Liver (tissue), 9 donors: ENCODE data around the gene LAMP2. TPM values are rescaled to one million over a fixed set of nuclear protein-coding genes. Genes with fewer than 3 reads are reported as not detected.

Source experiments
- DNase-seq: peaks from one replicate; pipeline ENCODE4 v3.0.0-alpha.2; 2017; ENCODE audit warnings: low spot score
- H3K27ac ChIP-seq, 2 donors: one replicate each; pipeline ENCODE4 v1.7.0; 2013; ENCODE audit warnings: inconsistent platforms in 2 of 2, low read length in 2 of 2, control low read depth in 1 of 2, low read depth in 1 of 2, mild to moderate bottlenecking in 1 of 2
- H3K27me3 ChIP-seq, 4 donors: one replicate each; pipeline versions ENCODE4 v1.6.1 to v1.7.0; 2013; ENCODE audit warnings: low read length in 3 of 4, inconsistent platforms in 1 of 4, mild to moderate bottlenecking in 1 of 4, moderate library complexity in 1 of 4; ENCODE audit not compliant: control insufficient read depth in 4 of 4, insufficient read depth in 4 of 4
- H3K36me3 ChIP-seq, 4 donors: one replicate each; pipeline versions ENCODE4 v1.6.1 to v1.7.0; 2013; ENCODE audit warnings: low read length in 3 of 4, mild to moderate bottlenecking in 3 of 4, low read depth in 1 of 4, moderate library complexity in 1 of 4; ENCODE audit not compliant: control insufficient read depth in 4 of 4, insufficient read depth in 3 of 4
- H3K4me1 ChIP-seq, 4 donors: one replicate each; pipeline versions ENCODE4 v1.6.1 to v1.7.0; 2013; ENCODE audit warnings: low read length in 3 of 4, mild to moderate bottlenecking in 3 of 4, moderate library complexity in 1 of 4; ENCODE audit not compliant: control insufficient read depth in 4 of 4, insufficient read depth in 4 of 4
- H3K4me3 ChIP-seq, 3 donors: one replicate each; pipeline versions ENCODE4 v1.6.1 to v1.7.0; 2013; ENCODE audit warnings: low read length in 3 of 3, control low read depth in 1 of 3, low read depth in 1 of 3, mild to moderate bottlenecking in 1 of 3
- H3K9ac ChIP-seq, 2 donors: one replicate each; pipeline ENCODE4 v1.7.0; 2013; ENCODE audit warnings: low read length in 2 of 2, mild to moderate bottlenecking in 2 of 2, moderate library complexity in 2 of 2, control low read depth in 1 of 2, low read depth in 1 of 2
- H3K9me3 ChIP-seq, 4 donors: one replicate each; pipeline versions ENCODE4 v1.6.1 to v1.7.0; 2013; ENCODE audit warnings: low read length in 3 of 4; ENCODE audit not compliant: control insufficient read depth in 4 of 4
- EGR1 ChIP-seq, 2 donors: IDR thresholded peaks; 2 replicates each; pipeline ENCODE4 v1.6.1; 2016 to 2018; ENCODE audit warnings: antibody characterized with exemption in 2 of 2, low read depth in 2 of 2
- FOXA1 ChIP-seq: IDR thresholded peaks from 2 replicates; pipeline ENCODE4 v1.6.1; 2016; ENCODE audit warnings: antibody characterized with exemption
- FOXA2 ChIP-seq: IDR thresholded peaks from 2 replicates; pipeline ENCODE4 v1.6.1; 2016; ENCODE audit warnings: antibody characterized with exemption
- GABPA ChIP-seq, 2 donors: IDR thresholded peaks in 1 of 2; conservative IDR thresholded peaks in 1 of 2; 2 replicates each; pipeline ENCODE4 v1.6.1; 2016; ENCODE audit warnings: antibody characterized with exemption in 2 of 2, mild to moderate bottlenecking in 1 of 2, moderate library complexity in 1 of 2
- HNF4A ChIP-seq, 2 donors: conservative IDR thresholded peaks; 2 replicates each; pipeline ENCODE4 v1.6.1; 2016; ENCODE audit warnings: antibody characterized with exemption in 2 of 2, mild to moderate bottlenecking in 2 of 2
- HNF4G ChIP-seq: IDR thresholded peaks from 2 replicates; pipeline ENCODE4 v1.6.1; 2016; ENCODE audit warnings: antibody characterized with exemption
- JUND ChIP-seq, 2 donors: IDR thresholded peaks; 2 replicates each; pipeline ENCODE4 v1.6.1; 2016; ENCODE audit warnings: antibody characterized with exemption in 2 of 2
- NR2F2 ChIP-seq: IDR thresholded peaks from 2 replicates; pipeline ENCODE4 v1.6.1; 2016; ENCODE audit warnings: antibody characterized with exemption
- RAD21 ChIP-seq, 2 donors: IDR thresholded peaks; 2 replicates each; pipeline ENCODE4 v1.6.1; 2016; ENCODE audit warnings: antibody characterized with exemption in 2 of 2, mild to moderate bottlenecking in 2 of 2
- RXRA ChIP-seq, 2 donors: IDR thresholded peaks; 2 replicates each; pipeline ENCODE4 v1.6.1; 2017 to 2018; ENCODE audit warnings: antibody characterized with exemption in 2 of 2, mild to moderate bottlenecking in 1 of 2
- SP1 ChIP-seq: IDR thresholded peaks from 2 replicates; pipeline ENCODE4 v1.6.1; 2018; ENCODE audit warnings: antibody characterized with exemption, mild to moderate bottlenecking
- YY1 ChIP-seq: IDR thresholded peaks from 2 replicates; pipeline ENCODE4 v1.6.1; 2016; ENCODE audit warnings: antibody characterized with exemption, mild to moderate bottlenecking
- WGBS: extraction: QIAGEN DNeasy Blood & Tissue Kit; methylation state at CpG from one replicate; pipeline ENCODE4 v1.1.7; 2013; 5-methylcytosine and 5-hydroxymethylcytosine counted together
- polyA plus RNA-seq, 2 donors: library from polyadenylated mRNA; stranded (reverse) in 1 of 2; unstranded in 1 of 2; fragments of 200-250 nt in 1 of 2; fragments of >200 nt in 1 of 2; fragmentation: Nextera tagmentation in 1 of 2; extraction: Ambion mirVana in 1 of 2; gene quantifications; one replicate each; pipeline versions ENCODE4 v1.2.1 to v1.2.3, GENCODE V29; 2013 to 2015
- total RNA-seq, 2 donors: library from RNA; depleted of rRNA; stranded (reverse); fragments of >200 nt; gene quantifications; one replicate each; pipeline ENCODE4 v1.2.3, GENCODE V29; 2014
- TF ChIP-seq, protein P1 (sequence below): IDR thresholded peaks from 2 replicates; pipeline ENCODE4 v1.6.1; 2016; ENCODE audit warnings: antibody characterized with exemption, mild to moderate bottlenecking
- TF ChIP-seq, protein P2 (sequence below): IDR thresholded peaks from 2 replicates; pipeline ENCODE4 v1.6.1; 2016; ENCODE audit warnings: antibody characterized with exemption
- TF ChIP-seq, protein P3 (sequence below): IDR thresholded peaks from 2 replicates; pipeline ENCODE4 v1.6.1; 2016; ENCODE audit warnings: antibody characterized with exemption
- TF ChIP-seq, protein P4 (sequence below): fragments of 150-350 bp; IDR thresholded peaks from 2 replicates; pipeline ENCODE4 v1.5.1; 2017; ENCODE audit warnings: improper control_type of control experiment, low read depth, low read length; ENCODE audit not compliant: missing input control
- TF ChIP-seq, protein P5 (sequence below): IDR thresholded peaks from 2 replicates; pipeline ENCODE4 v1.6.1; 2016; ENCODE audit warnings: antibody characterized with exemption
- donor health status: healthy.
- donor health status: healthy.
- donor health status: healthy.
- donor health status: healthy.
- donor health status: healthy.

Gene LAMP2
- total and polyA plus RNA-seq, 4 donors, result 80.0 to 140 (median 119) TPM

DNA sequence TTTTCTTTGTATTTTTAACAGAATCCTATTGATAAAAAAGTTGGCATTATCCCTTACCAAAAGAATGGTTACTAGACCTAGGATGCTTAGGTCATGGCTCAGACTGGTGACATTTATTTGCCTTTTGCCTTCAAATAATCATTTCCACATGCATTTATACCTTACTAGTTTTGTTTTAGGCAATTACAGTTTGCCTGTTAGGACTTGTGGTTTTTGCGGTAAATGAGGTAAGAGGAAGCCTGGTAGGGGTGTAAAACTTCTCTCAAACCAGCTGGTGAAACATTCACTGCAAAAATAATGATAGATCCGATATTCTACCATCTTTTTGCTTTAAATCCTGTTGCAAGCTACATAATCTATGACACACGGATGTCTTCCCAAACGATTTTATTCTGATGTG, 12.1 kb downstream of the LAMP2 start:
- no peak for DNase-seq
- 59% methylated on average over 4 of the region's 4 CpGs for WGBS
- Histone ChIP-seq H3K4me1 (peaks cover 0 to 9% (median 1%) of the 10 kb centered on the region in 4 donors), H3K36me3 (peaks cover 0 to 5% (median 4%) of the 10 kb centered on the region in 4 donors), H3K27me3 (no peaks in the 10 kb centered on the region), H3K4me3 (no peak overlapping the region), H3K9me3 (no peaks in the 10 kb centered on the region), H3K9ac (no peak overlapping the region), H3K27ac (no peak overlapping the region)
- TF ChIP-seq RAD21 (IDR thresholded peaks at IDR 0.05) (no peak), YY1 (no peak), HNF4G (no peak), JUND (IDR thresholded peaks at IDR 0.05) (no peak), FOXA1 (no peak), RXRA (IDR thresholded peaks at IDR 0.05) (no peak), EGR1 (IDR thresholded peaks at IDR 0.05; ENCODE audit: low read depth in 2 of 2) (no peak), NR2F2 (no peak), HNF4A (conservative IDR thresholded peaks at IDR 0.05) (no peak), GABPA (IDR thresholded peaks at IDR 0.05 in 1 of 2, conservative IDR thresholded peaks at IDR 0.05 in 1 of 2) (no peak), SP1 (no peak), FOXA2 (no peak)
- TF ChIP-seq, protein P1, sequence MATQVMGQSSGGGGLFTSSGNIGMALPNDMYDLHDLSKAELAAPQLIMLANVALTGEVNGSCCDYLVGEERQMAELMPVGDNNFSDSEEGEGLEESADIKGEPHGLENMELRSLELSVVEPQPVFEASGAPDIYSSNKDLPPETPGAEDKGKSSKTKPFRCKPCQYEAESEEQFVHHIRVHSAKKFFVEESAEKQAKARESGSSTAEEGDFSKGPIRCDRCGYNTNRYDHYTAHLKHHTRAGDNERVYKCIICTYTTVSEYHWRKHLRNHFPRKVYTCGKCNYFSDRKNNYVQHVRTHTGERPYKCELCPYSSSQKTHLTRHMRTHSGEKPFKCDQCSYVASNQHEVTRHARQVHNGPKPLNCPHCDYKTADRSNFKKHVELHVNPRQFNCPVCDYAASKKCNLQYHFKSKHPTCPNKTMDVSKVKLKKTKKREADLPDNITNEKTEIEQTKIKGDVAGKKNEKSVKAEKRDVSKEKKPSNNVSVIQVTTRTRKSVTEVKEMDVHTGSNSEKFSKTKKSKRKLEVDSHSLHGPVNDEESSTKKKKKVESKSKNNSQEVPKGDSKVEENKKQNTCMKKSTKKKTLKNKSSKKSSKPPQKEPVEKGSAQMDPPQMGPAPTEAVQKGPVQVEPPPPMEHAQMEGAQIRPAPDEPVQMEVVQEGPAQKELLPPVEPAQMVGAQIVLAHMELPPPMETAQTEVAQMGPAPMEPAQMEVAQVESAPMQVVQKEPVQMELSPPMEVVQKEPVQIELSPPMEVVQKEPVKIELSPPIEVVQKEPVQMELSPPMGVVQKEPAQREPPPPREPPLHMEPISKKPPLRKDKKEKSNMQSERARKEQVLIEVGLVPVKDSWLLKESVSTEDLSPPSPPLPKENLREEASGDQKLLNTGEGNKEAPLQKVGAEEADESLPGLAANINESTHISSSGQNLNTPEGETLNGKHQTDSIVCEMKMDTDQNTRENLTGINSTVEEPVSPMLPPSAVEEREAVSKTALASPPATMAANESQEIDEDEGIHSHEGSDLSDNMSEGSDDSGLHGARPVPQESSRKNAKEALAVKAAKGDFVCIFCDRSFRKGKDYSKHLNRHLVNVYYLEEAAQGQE, result no peak
- TF ChIP-seq, protein P2, sequence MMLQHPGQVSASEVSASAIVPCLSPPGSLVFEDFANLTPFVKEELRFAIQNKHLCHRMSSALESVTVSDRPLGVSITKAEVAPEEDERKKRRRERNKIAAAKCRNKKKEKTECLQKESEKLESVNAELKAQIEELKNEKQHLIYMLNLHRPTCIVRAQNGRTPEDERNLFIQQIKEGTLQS, result no peak
- TF ChIP-seq, protein P3, sequence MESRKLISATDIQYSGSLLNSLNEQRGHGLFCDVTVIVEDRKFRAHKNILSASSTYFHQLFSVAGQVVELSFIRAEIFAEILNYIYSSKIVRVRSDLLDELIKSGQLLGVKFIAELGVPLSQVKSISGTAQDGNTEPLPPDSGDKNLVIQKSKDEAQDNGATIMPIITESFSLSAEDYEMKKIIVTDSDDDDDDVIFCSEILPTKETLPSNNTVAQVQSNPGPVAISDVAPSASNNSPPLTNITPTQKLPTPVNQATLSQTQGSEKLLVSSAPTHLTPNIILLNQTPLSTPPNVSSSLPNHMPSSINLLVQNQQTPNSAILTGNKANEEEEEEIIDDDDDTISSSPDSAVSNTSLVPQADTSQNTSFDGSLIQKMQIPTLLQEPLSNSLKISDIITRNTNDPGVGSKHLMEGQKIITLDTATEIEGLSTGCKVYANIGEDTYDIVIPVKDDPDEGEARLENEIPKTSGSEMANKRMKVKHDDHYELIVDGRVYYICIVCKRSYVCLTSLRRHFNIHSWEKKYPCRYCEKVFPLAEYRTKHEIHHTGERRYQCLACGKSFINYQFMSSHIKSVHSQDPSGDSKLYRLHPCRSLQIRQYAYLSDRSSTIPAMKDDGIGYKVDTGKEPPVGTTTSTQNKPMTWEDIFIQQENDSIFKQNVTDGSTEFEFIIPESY, result no peak
- TF ChIP-seq, protein P4, sequence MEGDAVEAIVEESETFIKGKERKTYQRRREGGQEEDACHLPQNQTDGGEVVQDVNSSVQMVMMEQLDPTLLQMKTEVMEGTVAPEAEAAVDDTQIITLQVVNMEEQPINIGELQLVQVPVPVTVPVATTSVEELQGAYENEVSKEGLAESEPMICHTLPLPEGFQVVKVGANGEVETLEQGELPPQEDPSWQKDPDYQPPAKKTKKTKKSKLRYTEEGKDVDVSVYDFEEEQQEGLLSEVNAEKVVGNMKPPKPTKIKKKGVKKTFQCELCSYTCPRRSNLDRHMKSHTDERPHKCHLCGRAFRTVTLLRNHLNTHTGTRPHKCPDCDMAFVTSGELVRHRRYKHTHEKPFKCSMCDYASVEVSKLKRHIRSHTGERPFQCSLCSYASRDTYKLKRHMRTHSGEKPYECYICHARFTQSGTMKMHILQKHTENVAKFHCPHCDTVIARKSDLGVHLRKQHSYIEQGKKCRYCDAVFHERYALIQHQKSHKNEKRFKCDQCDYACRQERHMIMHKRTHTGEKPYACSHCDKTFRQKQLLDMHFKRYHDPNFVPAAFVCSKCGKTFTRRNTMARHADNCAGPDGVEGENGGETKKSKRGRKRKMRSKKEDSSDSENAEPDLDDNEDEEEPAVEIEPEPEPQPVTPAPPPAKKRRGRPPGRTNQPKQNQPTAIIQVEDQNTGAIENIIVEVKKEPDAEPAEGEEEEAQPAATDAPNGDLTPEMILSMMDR, result no peak
- TF ChIP-seq, protein P5, sequence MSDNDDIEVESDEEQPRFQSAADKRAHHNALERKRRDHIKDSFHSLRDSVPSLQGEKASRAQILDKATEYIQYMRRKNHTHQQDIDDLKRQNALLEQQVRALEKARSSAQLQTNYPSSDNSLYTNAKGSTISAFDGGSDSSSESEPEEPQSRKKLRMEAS, result no peak

DNA sequence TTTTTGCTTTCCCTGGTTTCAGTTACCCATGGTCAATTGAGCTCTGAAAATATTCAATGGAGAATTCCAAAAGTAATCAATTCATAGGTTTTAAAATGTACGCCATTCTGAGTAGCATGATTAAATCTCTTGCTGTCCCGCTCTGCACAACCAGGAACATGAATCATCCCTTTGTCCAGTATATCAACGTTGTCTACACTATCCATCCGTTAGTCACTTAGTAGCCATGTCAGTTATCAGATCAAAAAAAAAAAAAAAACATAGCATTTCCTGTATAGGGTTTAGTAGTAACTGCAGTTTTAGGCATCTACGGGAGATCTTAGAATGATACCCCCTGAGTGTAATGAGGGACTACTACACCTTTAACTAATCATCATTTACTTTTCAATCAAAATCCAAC, 15.1 kb downstream of the LAMP2 start:
- H3K27ac ChIP-seq, result no peak overlapping the region
- H3K9ac ChIP-seq, result no peak overlapping the region
- no peaks in the 10 kb centered on the region for H3K9me3 ChIP-seq
- WGBS, result 80% methylated on average over 5 of the region's 5 CpGs
- H3K27me3 ChIP-seq, result no peaks in the 10 kb centered on the region
- no peak for TF ChIP-seq RXRA (IDR thresholded peaks at IDR 0.05)
- TF ChIP-seq, protein P4, result no peak
- no peak for TF ChIP-seq RAD21 (IDR thresholded peaks at IDR 0.05)
- TF ChIP-seq HNF4A (conservative IDR thresholded peaks at IDR 0.05), result no peak
- TF ChIP-seq FOXA1, result no peak
- TF ChIP-seq, protein P2, result no peak
- H3K4me1 ChIP-seq, result peaks cover 0 to 5% (median 0%) of the 10 kb centered on the region in 4 donors
- no peak overlapping the region for H3K4me3 ChIP-seq
- DNase-seq, result no peak
- peaks cover 0 to 5% (median 4%) of the 10 kb centered on the region in 4 donors for H3K36me3 ChIP-seq
